Vagina (tissue), 2 donors: ENCODE results near the gene MARK3. TPM values are rescaled to one million over a fixed set of nuclear protein-coding genes. Genes with fewer than 3 reads are reported as not detected.

Experiments used
- DNase-seq, 2 donors: peaks; one replicate each; pipeline ENCODE4 v3.0.0-alpha.2; 2017; ENCODE audit errors: extremely low spot score in 2 of 2
- H3K27ac ChIP-seq: fragments of 200-600 bp; sonication (generic); one replicate; pipeline ENCODE4 v1.5.1; 2019
- H3K27me3 ChIP-seq: fragments of 200-600 bp; sonication (generic); one replicate; pipeline ENCODE4 v1.5.1; 2019
- H3K36me3 ChIP-seq, 2 donors: fragments of 200-600 bp; sonication (generic); one replicate each; pipeline ENCODE4 v1.5.1; 2017 to 2019
- H3K4me1 ChIP-seq: fragments of 200-600 bp; sonication (generic); one replicate; pipeline ENCODE4 v1.5.1; 2019
- H3K4me3 ChIP-seq, 2 donors: fragments of 200-600 bp; sonication (generic); 1 replicate in 1 of 2; 2 replicates in 1 of 2; pipeline ENCODE4 v1.5.1; 2016 to 2019
- H3K9me3 ChIP-seq: fragments of 200-600 bp; sonication (generic); one replicate; pipeline ENCODE4 v1.5.1; 2019
- CTCF ChIP-seq, 3 experiments: fragments of 450-650 bp in 2 of 3; fragments of 200-600 bp in 1 of 3; sonication (generic) in 1 of 3; IDR thresholded peaks; one replicate each; pipeline ENCODE4 v1.5.1; 2017 to 2019; ENCODE audit warnings: antibody characterized with exemption in 3 of 3, mild to moderate bottlenecking in 2 of 3, moderate library complexity in 2 of 3
- POLR2A ChIP-seq, 2 donors: fragments of 450-650 bp; IDR thresholded peaks; one replicate each; pipeline ENCODE4 v1.6.1; 2017; ENCODE audit warnings: antibody characterized with exemption in 2 of 2, mild to moderate bottlenecking in 2 of 2, moderate library complexity in 2 of 2
- POLR2AphosphoS5 ChIP-seq, 2 donors: sonication (generic); formaldehyde crosslinking; IDR thresholded peaks; one replicate each; pipeline ENCODE4 v1.9.0; 2017; ENCODE audit warnings: antibody characterized with exemption in 2 of 2, mild to moderate bottlenecking in 2 of 2, low read depth in 1 of 2; ENCODE audit not compliant: insufficient read depth in 1 of 2
- intact Hi-C: fragments of 100-400 bp; cut with DNase I; formaldehyde crosslinking; loops from one replicate; pipeline ENCODE4 v1.15.1; 2023
- total RNA-seq: library from RNA; depleted of rRNA; stranded (reverse); fragments of >200 nt; gene quantifications from one replicate; pipeline ENCODE4 v1.2.3, GENCODE V29; 2016

Gene MARK3
- total RNA-seq, 1 donor from 2014 or later: 77.6 TPM

GRCh38 chr14:103388664-103389063 is 3.4 kb downstream of the MARK3 start:
- DNase-seq: no peak
- TF ChIP-seq POLR2A (IDR thresholded peaks at IDR 0.05) (no peak), CTCF (IDR thresholded peaks at IDR 0.05) (no peak), POLR2AphosphoS5 (IDR thresholded peaks at IDR 0.05; ENCODE audit: insufficient read depth in 1 of 2, low read depth in 1 of 2) (no peak)
- H3K4me3 ChIP-seq: no peak overlapping the region
- H3K36me3 ChIP-seq: no peaks in the 10 kb centered on the region
- no peaks in the 10 kb centered on the region for H3K9me3 ChIP-seq
- H3K27ac ChIP-seq: no peak overlapping the region
- peaks cover 66% of the 10 kb centered on the region for H3K4me1 ChIP-seq
- intact Hi-C loops: loop anchor here (5.0 kb wide), 1 partner anchor 266 kb away; the partner anchor contains the start of gene TNFAIP2
- no peaks in the 10 kb centered on the region for H3K27me3 ChIP-seq

- TF ChIP-seq POLR2A (IDR thresholded peaks at IDR 0.05): no peak
- no peak for TF ChIP-seq CTCF (IDR thresholded peaks at IDR 0.05)
- no peak for TF ChIP-seq POLR2AphosphoS5 (IDR thresholded peaks at IDR 0.05; ENCODE audit: insufficient read depth in 1 of 2, low read depth in 1 of 2)
- H3K4me1 ChIP-seq: peaks cover 78% of the 10 kb centered on the region
- no peaks in the 10 kb centered on the region for H3K36me3 ChIP-seq
- H3K27me3 ChIP-seq: no peaks in the 10 kb centered on the region
- H3K27ac ChIP-seq: no peak overlapping the region
- H3K9me3 ChIP-seq: no peaks in the 10 kb centered on the region
- intact Hi-C loops: no loop called here
- DNase-seq: no peak
- no peak overlapping the region for H3K4me3 ChIP-seq
These were observed 5.4 kb downstream of the MARK3 start for GRCh38 chr14:103390605-103391004.

GRCh38 chr14:103391048-103391447 is 5.8 kb downstream of the MARK3 start:
- no peaks in the 10 kb centered on the region for H3K27me3 ChIP-seq
- peak; percentile 3 to 50 (median 38) for TF ChIP-seq CTCF (IDR thresholded peaks at IDR 0.05)
- TF ChIP-seq POLR2AphosphoS5 (IDR thresholded peaks at IDR 0.05; ENCODE audit: insufficient read depth in 1 of 2, low read depth in 1 of 2): no peak
- DNase-seq: no peak
- H3K27ac ChIP-seq: no peak overlapping the region
- intact Hi-C loops: no loop called here
- H3K4me3 ChIP-seq: no peak overlapping the region
- H3K36me3 ChIP-seq: no peaks in the 10 kb centered on the region
- peaks cover 83% of the 10 kb centered on the region for H3K4me1 ChIP-seq
- no peaks in the 10 kb centered on the region for H3K9me3 ChIP-seq

- Histone ChIP-seq H3K4me3 (no peak overlapping the region), H3K4me1 (peaks cover 79% of the 10 kb centered on the region), H3K27ac (no peak overlapping the region), H3K9me3 (no peaks in the 10 kb centered on the region), H3K27me3 (no peaks in the 10 kb centered on the region), H3K36me3 (no peaks in the 10 kb centered on the region)
- TF ChIP-seq CTCF (IDR thresholded peaks at IDR 0.05) (no peak), POLR2A (IDR thresholded peaks at IDR 0.05) (no peak), POLR2AphosphoS5 (IDR thresholded peaks at IDR 0.05; ENCODE audit: insufficient read depth in 1 of 2, low read depth in 1 of 2) (no peak)
- intact Hi-C loops: no loop called here
- no peak for DNase-seq
These were observed 6.9 kb downstream of the MARK3 start for GRCh38 chr14:103392106-103392505.

GRCh38 chr14:103392572-103392971 is 7.4 kb downstream of the MARK3 start:
- Histone ChIP-seq H3K9me3 (no peaks in the 10 kb centered on the region), H3K4me1 (peaks cover 79% of the 10 kb centered on the region), H3K27ac (no peak overlapping the region), H3K36me3 (no peaks in the 10 kb centered on the region), H3K27me3 (no peaks in the 10 kb centered on the region), H3K4me3 (no peak overlapping the region)
- intact Hi-C loops: no loop called here
- no peak for DNase-seq
- TF ChIP-seq POLR2A (IDR thresholded peaks at IDR 0.05) (no peak), POLR2AphosphoS5 (IDR thresholded peaks at IDR 0.05; ENCODE audit: insufficient read depth in 1 of 2, low read depth in 1 of 2) (no peak), CTCF (IDR thresholded peaks at IDR 0.05) (no peak)
